Mucosa of stomach (tissue), 1 donor: ENCODE measurements around the gene ERC2.

ENCODE experiments used
- H3K27me3 ChIP-seq: one replicate; pipeline ENCODE4 v1.7.0; 2013; ENCODE audit warnings: mild to moderate bottlenecking, low read length; ENCODE audit not compliant: control insufficient read depth, insufficient read depth
- H3K36me3 ChIP-seq: one replicate; pipeline ENCODE4 v1.7.0; 2013; ENCODE audit warnings: low read length; ENCODE audit not compliant: control insufficient read depth, insufficient read depth
- H3K4me1 ChIP-seq: one replicate; pipeline ENCODE4 v1.7.0; 2013; ENCODE audit warnings: mild to moderate bottlenecking, low read length; ENCODE audit not compliant: control insufficient read depth, insufficient read depth
- H3K4me3 ChIP-seq: one replicate; pipeline ENCODE4 v1.7.0; 2013; ENCODE audit warnings: low read length
- H3K9ac ChIP-seq: one replicate; pipeline ENCODE4 v1.7.0; 2013; ENCODE audit warnings: mild to moderate bottlenecking, low read length, moderate library complexity
- H3K9me3 ChIP-seq: one replicate; pipeline ENCODE4 v1.7.0; 2013; ENCODE audit warnings: mild to moderate bottlenecking, low read length, moderate library complexity; ENCODE audit not compliant: control insufficient read depth
- donor health status: Pancreatic carcinoma.

The ERC2 gene

GRCh38 chr3:55893045-55893664 lies 575.1 kb downstream of the ERC2 start:
- no peak overlapping the region for H3K4me3 ChIP-seq
- no peak overlapping the region for H3K9ac ChIP-seq
- H3K27me3 ChIP-seq: no peaks in the 10 kb centered on the region
- H3K9me3 ChIP-seq: no peaks in the 10 kb centered on the region
- H3K4me1 ChIP-seq: no peaks in the 10 kb centered on the region
- H3K36me3 ChIP-seq: no peaks in the 10 kb centered on the region

- Histone ChIP-seq H3K9ac (no peak overlapping the region), H3K9me3 (no peaks in the 10 kb centered on the region), H3K4me3 (no peak overlapping the region), H3K36me3 (no peaks in the 10 kb centered on the region), H3K4me1 (no peaks in the 10 kb centered on the region), H3K27me3 (no peaks in the 10 kb centered on the region)
Measured at GRCh38 chr3:55891106-55891505, 577.2 kb downstream of the ERC2 start.

- Histone ChIP-seq H3K36me3 (no peaks in the 10 kb centered on the region), H3K9me3 (no peaks in the 10 kb centered on the region), H3K9ac (no peak overlapping the region), H3K4me3 (no peak overlapping the region), H3K4me1 (no peaks in the 10 kb centered on the region), H3K27me3 (no peaks in the 10 kb centered on the region)
Measured at GRCh38 chr3:55888282-55888885, 579.9 kb downstream of the ERC2 start.

GRCh38 chr3:55885721-55886120 lies 582.5 kb downstream of the ERC2 start:
- Histone ChIP-seq H3K9ac (no peak overlapping the region), H3K4me1 (no peaks in the 10 kb centered on the region), H3K9me3 (no peaks in the 10 kb centered on the region), H3K4me3 (no peak overlapping the region), H3K27me3 (no peaks in the 10 kb centered on the region), H3K36me3 (no peaks in the 10 kb centered on the region)

GRCh38 chr3:55884491-55885285 lies 583.6 kb downstream of the ERC2 start:
- H3K27me3 ChIP-seq: no peaks in the 10 kb centered on the region
- H3K4me1 ChIP-seq: no peaks in the 10 kb centered on the region
- no peaks in the 10 kb centered on the region for H3K9me3 ChIP-seq
- no peaks in the 10 kb centered on the region for H3K36me3 ChIP-seq
- H3K4me3 ChIP-seq: no peak overlapping the region
- H3K9ac ChIP-seq: no peak overlapping the region

- Histone ChIP-seq H3K9ac (no peak overlapping the region), H3K9me3 (no peaks in the 10 kb centered on the region)
Measured at GRCh38 chr3:55884066-55884465, 584.2 kb downstream of the ERC2 start.

GRCh38 chr3:55882006-55882405 lies 586.3 kb downstream of the ERC2 start:
- H3K4me1 ChIP-seq: no peaks in the 10 kb centered on the region
- H3K9ac ChIP-seq: no peak overlapping the region
- H3K27me3 ChIP-seq: no peaks in the 10 kb centered on the region
- no peaks in the 10 kb centered on the region for H3K9me3 ChIP-seq
- H3K4me3 ChIP-seq: no peak overlapping the region
- no peaks in the 10 kb centered on the region for H3K36me3 ChIP-seq

More at GRCh38 chr3:55884066-55884465, 584.2 kb downstream of the ERC2 start:
- H3K4me1 ChIP-seq: no peaks in the 10 kb centered on the region
- H3K36me3 ChIP-seq: no peaks in the 10 kb centered on the region
- H3K27me3 ChIP-seq: no peaks in the 10 kb centered on the region
- H3K4me3 ChIP-seq: no peak overlapping the region

GRCh38 chr3:55880357-55880756 lies 587.9 kb downstream of the ERC2 start:
- Histone ChIP-seq H3K36me3 (no peaks in the 10 kb centered on the region), H3K9ac (no peak overlapping the region), H3K4me3 (no peak overlapping the region), H3K4me1 (no peaks in the 10 kb centered on the region), H3K27me3 (no peaks in the 10 kb centered on the region), H3K9me3 (no peaks in the 10 kb centered on the region)

GRCh38 chr3:55879901-55880331 lies 588.4 kb downstream of the ERC2 start:
- Histone ChIP-seq H3K4me3 (no peak overlapping the region), H3K4me1 (no peaks in the 10 kb centered on the region), H3K9me3 (no peaks in the 10 kb centered on the region), H3K36me3 (no peaks in the 10 kb centered on the region), H3K9ac (no peak overlapping the region), H3K27me3 (no peaks in the 10 kb centered on the region)

- no peaks in the 10 kb centered on the region for H3K36me3 ChIP-seq
- no peak overlapping the region for H3K4me3 ChIP-seq
- no peaks in the 10 kb centered on the region for H3K27me3 ChIP-seq
- no peak overlapping the region for H3K9ac ChIP-seq
- H3K9me3 ChIP-seq: no peaks in the 10 kb centered on the region
- H3K4me1 ChIP-seq: no peaks in the 10 kb centered on the region
Measured at GRCh38 chr3:55877703-55878102, 590.6 kb downstream of the ERC2 start.

- no peaks in the 10 kb centered on the region for H3K4me1 ChIP-seq
- no peaks in the 10 kb centered on the region for H3K27me3 ChIP-seq
- no peak overlapping the region for H3K9ac ChIP-seq
- H3K4me3 ChIP-seq: no peak overlapping the region
- H3K9me3 ChIP-seq: no peaks in the 10 kb centered on the region
- no peaks in the 10 kb centered on the region for H3K36me3 ChIP-seq
Measured at GRCh38 chr3:55876560-55876959, 591.7 kb downstream of the ERC2 start.

GRCh38 chr3:55875113-55875512 lies 593.2 kb downstream of the ERC2 start:
- no peaks in the 10 kb centered on the region for H3K4me1 ChIP-seq
- no peak overlapping the region for H3K4me3 ChIP-seq
- H3K9ac ChIP-seq: no peak overlapping the region
- H3K36me3 ChIP-seq: no peaks in the 10 kb centered on the region
- no peaks in the 10 kb centered on the region for H3K9me3 ChIP-seq
- no peaks in the 10 kb centered on the region for H3K27me3 ChIP-seq
